ENCODE data around the gene CFAP68. TPM values are rescaled to one million over a fixed set of nuclear protein-coding genes. Genes with fewer than 3 reads are reported as not detected.

CFAP68 gene
- total and polyA plus RNA-seq, 10 of the 15 experiments (the other 5 are each of a cell fraction or from before 2014, with no cell fraction given) = 35.7 to 84.4 (median 64.1) TPM

GRCh38 chr11:111878849-111879636 lies at the start of gene CFAP68, which contains the start of gene FDXACB1 (continued):
- TF ChIP-seq MEF2B (IDR thresholded peaks at IDR 0.05; ENCODE audit: partially characterized antibody, poor library complexity, severe bottlenecking) (no peak), TCF12 (IDR thresholded peaks at IDR 0.05; ENCODE audit: low read depth, low read length) (peak; percentile 27; the same call in 1 of the 2 replicates), MLLT1 (IDR thresholded peaks at IDR 0.05) (peak; percentile 89; the same call in 1 of the 2 replicates), EGR1 (IDR thresholded peaks at IDR 0.05; ENCODE audit: borderline replicate concordance in 1 of 2, low read depth in 2 of 2, low read length in 2 of 2) (0 out of 3 replicates have a peak, but pooled peaks of 1 of the 2 experiments have one; percentile 42), GABPA (IDR thresholded peaks at IDR 0.05; ENCODE audit: low read depth) (peak; percentile 88), MTA3 (IDR thresholded peaks at IDR 0.05; ENCODE audit: borderline replicate concordance, low read length) (no peak; the same call in 1 of the 2 replicates), CREB1 (IDR thresholded peaks at IDR 0.05; ENCODE audit: low read depth) (peak; percentile 99), STAT1 (conservative IDR thresholded peaks at IDR 0.05) (peak; percentile 83; the same call in 1 of the 2 replicates), ZBTB33 (IDR thresholded peaks at IDR 0.05) (no peak), EZH2 (IDR thresholded peaks at IDR 0.05; ENCODE audit: borderline replicate concordance, control insufficient read depth, low read depth, low read length) (no peak), CEBPB (IDR thresholded peaks at IDR 0.05; ENCODE audit: borderline replicate concordance in 1 of 2, low read depth in 2 of 2, low read length in 2 of 2) (no peak), MEF2A (IDR thresholded peaks at IDR 0.05; ENCODE audit: insufficient read depth, low read depth, low read length) (no peak)
